ENCODE data around the gene EDNRB. TPM values are rescaled to one million over a fixed set of nuclear protein-coding genes. Genes with fewer than 3 reads are reported as not detected.
"Not testable (repeated sequence)": the region's sequence is repeated elsewhere in the genome, so short reads cannot be mapped to it uniquely, and the experiment has no call there.

EDNRB gene
- total RNA-seq, 2 experiments from 2014 or later, result not detected

GRCh38 chr13:77848050-77848449 is 70.6 kb downstream of the EDNRB start:
- H3K9me3 Mint-ChIP-seq; ATAC-seq (ENCODE audit: low read depth); H3K4me3 Mint-ChIP-seq; H3K4me1 Mint-ChIP-seq; DNase-seq; H3K27me3 Mint-ChIP-seq; H3K27ac Mint-ChIP-seq; POLR2A ChIA-PET; H3K36me3 Mint-ChIP-seq: not testable (repeated sequence)

DNA sequence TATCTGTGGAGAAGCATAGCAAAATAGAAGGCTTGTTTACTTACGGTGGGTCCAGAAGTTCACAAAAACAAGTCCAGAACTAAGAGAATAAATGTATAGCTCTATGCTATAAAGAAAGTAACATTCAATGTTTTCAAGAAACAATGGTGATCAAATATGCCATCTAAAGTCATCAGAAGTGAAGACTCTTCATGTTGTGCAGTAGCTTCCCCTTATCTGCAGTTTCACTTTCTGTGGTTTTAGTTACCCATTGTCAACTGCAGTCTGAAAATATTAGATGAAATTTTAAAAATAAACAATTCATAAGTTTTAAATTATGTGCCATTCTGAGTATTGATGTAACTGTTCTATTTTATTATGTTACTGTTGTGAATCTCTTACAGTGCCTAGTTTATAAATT is 72.5 kb downstream of the EDNRB start:
- Mint-ChIP-seq H3K27ac (no peak overlapping the region), H3K4me1 (no peaks in the 10 kb centered on the region), H3K27me3 (no peaks in the 10 kb centered on the region), H3K4me3 (no peak overlapping the region), H3K9me3 (no peaks in the 10 kb centered on the region), H3K36me3 (no peaks in the 10 kb centered on the region)
- POLR2A ChIA-PET, result no interaction called here
- no peak for DNase-seq
- no peak for ATAC-seq (ENCODE audit: low read depth)

Other genes starting within 250 kb of the EDNRB start
- 10 to 100 TPM; 31.1 to 33.0 TPM for gene SLAIN1, start 221.1 kb downstream of the EDNRB start, total RNA-seq

Measured in activated naive CD8-positive, alpha-beta T cell treated with anti-CD3 and anti-CD28 coated beads, Interleukin-2, amount 10 ng/mL, durations not matched to agents 7 days and 5 days (primary cell).